ENCODE data around the gene NSUN2. TPM values are rescaled to one million over a fixed set of nuclear protein-coding genes. Genes with fewer than 3 reads are reported as not detected.

The NSUN2 gene
- total and polyA plus RNA-seq, 2 of the 4 experiments (the other 2 are of a cell fraction): 51.1 to 61.1 TPM

DNA sequence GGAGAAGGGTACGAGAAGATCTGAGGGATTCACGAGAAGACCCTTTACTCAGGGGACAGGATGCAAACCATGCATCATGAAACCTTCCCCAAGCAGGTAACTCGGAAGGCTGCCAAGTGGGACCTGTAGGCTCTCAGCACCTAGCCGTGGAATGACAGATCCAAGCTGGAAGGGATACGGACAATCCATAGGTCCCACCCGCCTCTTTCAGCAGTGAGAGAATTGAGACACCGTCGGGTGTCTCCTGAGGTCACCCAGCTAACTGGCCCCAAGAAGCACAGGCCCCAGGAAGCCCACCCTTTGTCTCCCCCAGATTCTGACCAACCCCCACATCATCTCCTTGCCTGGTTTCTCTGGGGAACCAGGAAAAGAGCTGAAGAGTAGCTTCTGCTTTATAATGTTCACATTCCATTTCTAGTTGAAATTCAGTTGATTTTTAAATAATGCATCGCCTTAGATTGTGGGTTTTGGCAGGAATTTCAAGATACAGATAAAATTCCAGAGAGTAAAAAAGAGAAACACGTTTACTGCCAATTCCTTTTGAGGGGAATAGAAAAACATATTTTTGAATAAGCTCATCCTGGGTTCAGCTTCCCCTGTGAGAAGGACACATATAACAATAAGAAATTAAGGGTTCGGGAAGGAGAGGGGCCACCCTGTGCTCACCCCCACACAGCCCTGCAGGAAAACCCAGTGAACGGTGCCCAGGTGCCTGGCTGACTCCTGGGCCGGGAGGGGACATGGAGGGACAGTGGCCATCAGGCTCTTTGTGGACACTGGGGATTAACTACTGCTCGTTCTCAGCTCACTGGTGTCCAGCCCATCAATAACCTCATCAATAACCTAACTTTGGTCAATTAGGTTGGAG lies 51.1 kb downstream of the NSUN2 start:
- Histone ChIP-seq H3K23ac (ENCODE audit: low read depth, low read length) (no peak overlapping the region), H4K5ac (ENCODE audit: low read depth, low read length) (no peak overlapping the region), H3K4ac (ENCODE audit: low read depth, low read length) (no peak overlapping the region), H3K27ac (ENCODE audit: insufficient read depth, low read length) (no peak overlapping the region), H2AFZ (replicated peaks; ENCODE audit: low read length, poor library complexity) (no peak overlapping the region), H3K79me1 (ENCODE audit: low read depth in 1 of 2, low read length in 2 of 2) (no peaks in the 10 kb centered on the region), H2AK5ac (ENCODE audit: low read depth, low read length) (no peak overlapping the region), H3K4me1 (ENCODE audit: control insufficient read depth, insufficient read depth, low read length) (peaks cover 5% of the 10 kb centered on the region; the same call in 1 of the 2 replicates), H4K8ac (ENCODE audit: low read depth in 2 of 2, low read length in 2 of 2) (no peak overlapping the region), H2BK5ac (ENCODE audit: low read depth, low read length, poor library complexity, severe bottlenecking) (no peak overlapping the region), H3K4me3 (ENCODE audit: insufficient read depth, low read depth, low read length) (no peak overlapping the region), H4K91ac (ENCODE audit: insufficient read depth, low read depth, low read length) (no peak overlapping the region), H2BK120ac (ENCODE audit: low read depth, low read length) (no peak overlapping the region), H3K9me3 (ENCODE audit: control insufficient read depth, insufficient read depth, low read length) (no peaks in the 10 kb centered on the region), H3K14ac (replicated peaks; ENCODE audit: low read depth, low read length) (no peak overlapping the region), H3K18ac (ENCODE audit: low read depth, low read length) (no peak overlapping the region), H2BK15ac (ENCODE audit: low read depth, low read length) (no peak overlapping the region), H4K20me1 (ENCODE audit: insufficient read depth, low read length) (no peaks in the 10 kb centered on the region), H3K56ac (ENCODE audit: extremely low read depth, insufficient read depth, low read length) (no peak overlapping the region), H2BK20ac (ENCODE audit: low read depth, low read length) (no peak overlapping the region), H3K36me3 (ENCODE audit: control insufficient read depth, insufficient read depth, low read length) (no peaks in the 10 kb centered on the region), H3K4me2 (ENCODE audit: low read depth, low read length) (no peak overlapping the region), H3K9ac (ENCODE audit: low read depth, low read length) (no peak overlapping the region), H2AK9ac (replicated peaks; ENCODE audit: low read depth, low read length, poor library complexity) (no peak overlapping the region), H3K27me3 (ENCODE audit: control insufficient read depth, insufficient read depth, low read length) (peaks cover 48% of the 10 kb centered on the region), H3K9me1 (ENCODE audit: insufficient read depth, low read length) (no peaks in the 10 kb centered on the region)
- no peak for ATAC-seq (ENCODE audit: low read depth)
- dilution Hi-C loops (cut with HindIII; ENCODE audit: low sequenced_read_pairs, unreplicated experiment): no loop called here
- ChIA-PET CTCF (no interaction called here), POLR2A (ENCODE audit: unreplicated experiment) (interaction anchor here (0.5 kb wide), 1 partner anchor 204 kb away, joined by 6 read pairs; the partner anchor contains the start of gene MED10)
- in situ Hi-C loops (cut with MboI; ENCODE audit: low sequenced_read_pairs): no loop called here
- no peak for DNase-seq
- WGBS, 2 experiments (ENCODE audit: extremely low coverage in 2 of 2, insufficient read length in 1 of 2): 40% methylated on average over 1 of the region's 14 CpGs; no CpG with 5 or more reads in 1 of the 2 experiments
- TF ChIP-seq RFX5 (IDR thresholded peaks at IDR 0.05; ENCODE audit: low read depth, low read length) (no peak), SMC3 (IDR thresholded peaks at IDR 0.05; ENCODE audit: low read depth, low read length) (no peak), MAFK (IDR thresholded peaks at IDR 0.05; ENCODE audit: low read depth, low read length) (no peak), NFE2L2 (IDR thresholded peaks at IDR 0.05; ENCODE audit: low read depth, low read length) (no peak), POLR2A (IDR thresholded peaks at IDR 0.05; ENCODE audit: low read depth, low read length) (no peak), CEBPB (IDR thresholded peaks at IDR 0.05; ENCODE audit: low read depth, low read length) (no peak), RCOR1 (IDR thresholded peaks at IDR 0.05; ENCODE audit: insufficient replicate concordance, low read length) (no peak)
- TF ChIP-seq, protein P1, sequence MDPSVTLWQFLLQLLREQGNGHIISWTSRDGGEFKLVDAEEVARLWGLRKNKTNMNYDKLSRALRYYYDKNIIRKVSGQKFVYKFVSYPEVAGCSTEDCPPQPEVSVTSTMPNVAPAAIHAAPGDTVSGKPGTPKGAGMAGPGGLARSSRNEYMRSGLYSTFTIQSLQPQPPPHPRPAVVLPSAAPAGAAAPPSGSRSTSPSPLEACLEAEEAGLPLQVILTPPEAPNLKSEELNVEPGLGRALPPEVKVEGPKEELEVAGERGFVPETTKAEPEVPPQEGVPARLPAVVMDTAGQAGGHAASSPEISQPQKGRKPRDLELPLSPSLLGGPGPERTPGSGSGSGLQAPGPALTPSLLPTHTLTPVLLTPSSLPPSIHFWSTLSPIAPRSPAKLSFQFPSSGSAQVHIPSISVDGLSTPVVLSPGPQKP (IDR thresholded peaks at IDR 0.05; ENCODE audit: borderline replicate concordance, low read depth, low read length): no peak
- intact Hi-C loops (cut with micrococcal nuclease): no loop called here
- BruUV-seq (replicated peaks): no TSS peak
